WTC11 (cell line): Measurements from ENCODE around the gene GNA14. TPM values are rescaled to one million over a fixed set of nuclear protein-coding genes. Genes with fewer than 3 reads are reported as not detected.

Source experiments
- ATAC-seq: fragments of 200-7000 bp; cut with Tn5 transposase; 2 replicates; pipeline ENCODE4 v1.10.0; 2021; ENCODE audit warnings: mild to moderate bottlenecking, moderate library complexity
- CTCF ChIA-PET: fragments of 300-600 bp; sonication (Branson Sonifier 250); formaldehyde crosslinking; loops from one replicate; lab custom pipeline; 2021; ENCODE audit warnings: antibody characterized with exemption; lab: Charles Lee
- POLR2A ChIA-PET: fragments of 350-600 bp; sonication (Branson Sonifier 250); formaldehyde crosslinking; loops from one replicate; lab custom pipeline; 2021; ENCODE audit warnings: antibody characterized with exemption; lab: Charles Lee
- DNase-seq: peaks from one replicate; pipeline ENCODE4 v3.0.0; 2021; ENCODE audit warnings: low spot score
- H3K27ac Mint-ChIP-seq: 2 replicates; pipeline ENCODE4 v1.8.0; 2021; ENCODE audit warnings: mixed read lengths
- H3K27me3 Mint-ChIP-seq: 2 replicates; pipeline ENCODE4 v1.8.0; 2021; ENCODE audit warnings: low read depth, mild to moderate bottlenecking, moderate library complexity, mixed read lengths
- H3K36me3 Mint-ChIP-seq: 2 replicates; pipeline ENCODE4 v1.8.0; 2021; ENCODE audit warnings: mixed read lengths
- H3K4me1 Mint-ChIP-seq: 2 replicates; pipeline ENCODE4 v1.8.0; 2022; ENCODE audit warnings: mixed read lengths
- H3K4me3 Mint-ChIP-seq: 2 replicates; pipeline ENCODE4 v1.8.0; 2021; ENCODE audit warnings: mild to moderate bottlenecking, moderate library complexity, mixed read lengths
- H3K9me3 Mint-ChIP-seq: 2 replicates; pipeline ENCODE4 v1.8.0; 2021; ENCODE audit warnings: mixed read lengths
- CREM ChIP-seq: sonication (generic); formaldehyde crosslinking; IDR thresholded peaks from 2 replicates; pipeline ENCODE4 v1.8.1; 2022; ENCODE audit warnings: mild to moderate bottlenecking, missing genetic modification reagents, moderate library complexity
- EMX1 ChIP-seq: fragments of 250-450 bp; sonication (Bioruptor Pico); IDR thresholded peaks from 2 replicates; pipeline ENCODE4 v1.8.0; 2021; ENCODE audit warnings: mild to moderate bottlenecking
- FOXJ3 ChIP-seq: sonication (generic); formaldehyde crosslinking; IDR thresholded peaks from 2 replicates; pipeline ENCODE4 v1.9.0; 2021; ENCODE audit warnings: missing genetic modification reagents, mild to moderate bottlenecking, borderline replicate concordance
- FOXP1 ChIP-seq: sonication (generic); formaldehyde crosslinking; IDR thresholded peaks from 2 replicates; pipeline ENCODE4 v1.8.0; 2022; ENCODE audit warnings: missing genetic modification reagents, mild to moderate bottlenecking, moderate library complexity, borderline replicate concordance
- GRHL2 ChIP-seq: fragments of 250-450 bp; sonication (Bioruptor Pico); IDR thresholded peaks from 2 replicates; pipeline ENCODE4 v1.8.0; 2022; ENCODE audit warnings: mild to moderate bottlenecking, moderate library complexity; ENCODE audit not compliant: insufficient replicate concordance, severe bottlenecking
- GTF2I ChIP-seq: fragments of 250-450 bp; sonication (Bioruptor Pico); conservative IDR thresholded peaks from 2 replicates; pipeline ENCODE4 v1.4.0; 2021; ENCODE audit warnings: mild to moderate bottlenecking
- HMGA2 ChIP-seq: fragments of 250-450 bp; sonication (Bioruptor Pico); IDR thresholded peaks from 2 replicates; pipeline ENCODE4 v1.4.0; 2021; ENCODE audit warnings: mild to moderate bottlenecking, moderate library complexity
- KAT7 ChIP-seq: sonication (generic); formaldehyde crosslinking; IDR thresholded peaks from 2 replicates; pipeline ENCODE4 v1.8.1; 2023; ENCODE audit warnings: missing genetic modification reagents, mild to moderate bottlenecking, borderline replicate concordance
- NFATC4 ChIP-seq: fragments of 250-450 bp; sonication (Bioruptor Pico); IDR thresholded peaks from 2 replicates; pipeline ENCODE4 v1.9.0; 2021; ENCODE audit warnings: mild to moderate bottlenecking
- TEAD1 ChIP-seq: sonication (generic); formaldehyde crosslinking; IDR thresholded peaks from 2 replicates; pipeline ENCODE4 v1.8.0; 2022; ENCODE audit warnings: mild to moderate bottlenecking, missing genetic modification reagents
- ZBTB21 ChIP-seq: sonication (generic); formaldehyde crosslinking; IDR thresholded peaks from 2 replicates; pipeline ENCODE4 v1.8.1; 2023; ENCODE audit warnings: mild to moderate bottlenecking, missing genetic modification reagents, borderline replicate concordance
- ZNF263 ChIP-seq: sonication (generic); formaldehyde crosslinking; IDR thresholded peaks from 2 replicates; pipeline ENCODE4 v1.8.1; 2022; ENCODE audit warnings: low read depth, mild to moderate bottlenecking, moderate library complexity, missing genetic modification reagents
- ZNF317 ChIP-seq: sonication (generic); formaldehyde crosslinking; IDR thresholded peaks from 2 replicates; pipeline ENCODE4 v1.8.1; 2023; ENCODE audit warnings: low read depth, mild to moderate bottlenecking, moderate library complexity, missing genetic modification reagents, borderline replicate concordance
- total RNA-seq: library from RNA; stranded (reverse); gene quantifications from 3 replicates; pipeline ENCODE4 v1.2.3, GENCODE V29; 2021
- TF ChIP-seq, protein P1 (sequence below): sonication (generic); formaldehyde crosslinking; IDR thresholded peaks from 2 replicates; pipeline ENCODE4 v1.8.0; 2023; ENCODE audit warnings: missing genetic modification reagents, mild to moderate bottlenecking, borderline replicate concordance
- TF ChIP-seq, protein P2 (sequence below): sonication (generic); formaldehyde crosslinking; IDR thresholded peaks from 2 replicates; pipeline ENCODE4 v1.8.1; 2023; ENCODE audit warnings: mild to moderate bottlenecking, missing genetic modification reagents, moderate library complexity
- TF ChIP-seq, protein P3 (sequence below): sonication (generic); formaldehyde crosslinking; conservative IDR thresholded peaks from 2 replicates; pipeline ENCODE4 v1.8.1; 2022; ENCODE audit warnings: mild to moderate bottlenecking, missing genetic modification reagents
- TF ChIP-seq, protein P4 (sequence below): sonication (generic); formaldehyde crosslinking; IDR thresholded peaks from 2 replicates; pipeline ENCODE4 v1.8.0; 2023; ENCODE audit warnings: mild to moderate bottlenecking, missing genetic modification reagents

The GNA14 gene
- total RNA-seq, 1 experiment from 2014 or later = 26.7 TPM

DNA sequence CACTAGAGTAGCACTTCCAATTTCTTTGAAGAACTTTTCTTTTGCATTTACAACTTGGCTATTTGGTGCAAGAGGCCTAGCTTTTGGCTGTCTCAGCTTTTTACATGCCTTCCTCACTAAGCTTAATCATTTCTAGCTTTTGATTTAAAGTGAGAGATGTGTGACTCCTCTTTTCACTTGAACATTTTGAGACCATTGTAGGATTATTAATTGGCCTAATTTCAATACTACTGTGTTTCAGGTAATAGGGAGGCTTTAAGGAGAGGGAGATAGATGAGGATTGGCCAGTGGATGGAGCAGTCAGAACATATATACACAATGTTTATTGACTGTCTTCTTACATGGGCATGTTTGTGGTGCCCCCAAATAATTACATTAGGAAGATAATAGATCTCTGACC is 161.7 kb downstream of the GNA14 start:
- no peak for ATAC-seq
- TF ChIP-seq ZNF263 (no peak), TEAD1 (no peak), CREM (CRISPR knock-in tag) (no peak), ZNF317 (CRISPR knock-in tag) (no peak), FOXJ3 (CRISPR knock-in tag) (no peak), ZBTB21 (CRISPR knock-in tag) (no peak), GRHL2 (no peak), FOXP1 (CRISPR knock-in tag) (no peak), HMGA2 (CRISPR knock-in tag) (no peak), GTF2I (CRISPR knock-in tag) (no peak), EMX1 (CRISPR knock-in tag) (no peak), KAT7 (CRISPR knock-in tag) (no peak), NFATC4 (no peak)
- TF ChIP-seq, protein P1, sequence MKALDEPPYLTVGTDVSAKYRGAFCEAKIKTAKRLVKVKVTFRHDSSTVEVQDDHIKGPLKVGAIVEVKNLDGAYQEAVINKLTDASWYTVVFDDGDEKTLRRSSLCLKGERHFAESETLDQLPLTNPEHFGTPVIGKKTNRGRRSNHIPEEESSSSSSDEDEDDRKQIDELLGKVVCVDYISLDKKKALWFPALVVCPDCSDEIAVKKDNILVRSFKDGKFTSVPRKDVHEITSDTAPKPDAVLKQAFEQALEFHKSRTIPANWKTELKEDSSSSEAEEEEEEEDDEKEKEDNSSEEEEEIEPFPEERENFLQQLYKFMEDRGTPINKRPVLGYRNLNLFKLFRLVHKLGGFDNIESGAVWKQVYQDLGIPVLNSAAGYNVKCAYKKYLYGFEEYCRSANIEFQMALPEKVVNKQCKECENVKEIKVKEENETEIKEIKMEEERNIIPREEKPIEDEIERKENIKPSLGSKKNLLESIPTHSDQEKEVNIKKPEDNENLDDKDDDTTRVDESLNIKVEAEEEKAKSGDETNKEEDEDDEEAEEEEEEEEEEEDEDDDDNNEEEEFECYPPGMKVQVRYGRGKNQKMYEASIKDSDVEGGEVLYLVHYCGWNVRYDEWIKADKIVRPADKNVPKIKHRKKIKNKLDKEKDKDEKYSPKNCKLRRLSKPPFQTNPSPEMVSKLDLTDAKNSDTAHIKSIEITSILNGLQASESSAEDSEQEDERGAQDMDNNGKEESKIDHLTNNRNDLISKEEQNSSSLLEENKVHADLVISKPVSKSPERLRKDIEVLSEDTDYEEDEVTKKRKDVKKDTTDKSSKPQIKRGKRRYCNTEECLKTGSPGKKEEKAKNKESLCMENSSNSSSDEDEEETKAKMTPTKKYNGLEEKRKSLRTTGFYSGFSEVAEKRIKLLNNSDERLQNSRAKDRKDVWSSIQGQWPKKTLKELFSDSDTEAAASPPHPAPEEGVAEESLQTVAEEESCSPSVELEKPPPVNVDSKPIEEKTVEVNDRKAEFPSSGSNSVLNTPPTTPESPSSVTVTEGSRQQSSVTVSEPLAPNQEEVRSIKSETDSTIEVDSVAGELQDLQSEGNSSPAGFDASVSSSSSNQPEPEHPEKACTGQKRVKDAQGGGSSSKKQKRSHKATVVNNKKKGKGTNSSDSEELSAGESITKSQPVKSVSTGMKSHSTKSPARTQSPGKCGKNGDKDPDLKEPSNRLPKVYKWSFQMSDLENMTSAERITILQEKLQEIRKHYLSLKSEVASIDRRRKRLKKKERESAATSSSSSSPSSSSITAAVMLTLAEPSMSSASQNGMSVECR (CRISPR knock-in tag) = no peak
- TF ChIP-seq, protein P2, sequence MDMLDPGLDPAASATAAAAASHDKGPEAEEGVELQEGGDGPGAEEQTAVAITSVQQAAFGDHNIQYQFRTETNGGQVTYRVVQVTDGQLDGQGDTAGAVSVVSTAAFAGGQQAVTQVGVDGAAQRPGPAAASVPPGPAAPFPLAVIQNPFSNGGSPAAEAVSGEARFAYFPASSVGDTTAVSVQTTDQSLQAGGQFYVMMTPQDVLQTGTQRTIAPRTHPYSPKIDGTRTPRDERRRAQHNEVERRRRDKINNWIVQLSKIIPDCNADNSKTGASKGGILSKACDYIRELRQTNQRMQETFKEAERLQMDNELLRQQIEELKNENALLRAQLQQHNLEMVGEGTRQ (CRISPR knock-in tag) = no peak
- TF ChIP-seq, protein P3, sequence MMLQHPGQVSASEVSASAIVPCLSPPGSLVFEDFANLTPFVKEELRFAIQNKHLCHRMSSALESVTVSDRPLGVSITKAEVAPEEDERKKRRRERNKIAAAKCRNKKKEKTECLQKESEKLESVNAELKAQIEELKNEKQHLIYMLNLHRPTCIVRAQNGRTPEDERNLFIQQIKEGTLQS (CRISPR knock-in tag) = no peak
- TF ChIP-seq, protein P4, sequence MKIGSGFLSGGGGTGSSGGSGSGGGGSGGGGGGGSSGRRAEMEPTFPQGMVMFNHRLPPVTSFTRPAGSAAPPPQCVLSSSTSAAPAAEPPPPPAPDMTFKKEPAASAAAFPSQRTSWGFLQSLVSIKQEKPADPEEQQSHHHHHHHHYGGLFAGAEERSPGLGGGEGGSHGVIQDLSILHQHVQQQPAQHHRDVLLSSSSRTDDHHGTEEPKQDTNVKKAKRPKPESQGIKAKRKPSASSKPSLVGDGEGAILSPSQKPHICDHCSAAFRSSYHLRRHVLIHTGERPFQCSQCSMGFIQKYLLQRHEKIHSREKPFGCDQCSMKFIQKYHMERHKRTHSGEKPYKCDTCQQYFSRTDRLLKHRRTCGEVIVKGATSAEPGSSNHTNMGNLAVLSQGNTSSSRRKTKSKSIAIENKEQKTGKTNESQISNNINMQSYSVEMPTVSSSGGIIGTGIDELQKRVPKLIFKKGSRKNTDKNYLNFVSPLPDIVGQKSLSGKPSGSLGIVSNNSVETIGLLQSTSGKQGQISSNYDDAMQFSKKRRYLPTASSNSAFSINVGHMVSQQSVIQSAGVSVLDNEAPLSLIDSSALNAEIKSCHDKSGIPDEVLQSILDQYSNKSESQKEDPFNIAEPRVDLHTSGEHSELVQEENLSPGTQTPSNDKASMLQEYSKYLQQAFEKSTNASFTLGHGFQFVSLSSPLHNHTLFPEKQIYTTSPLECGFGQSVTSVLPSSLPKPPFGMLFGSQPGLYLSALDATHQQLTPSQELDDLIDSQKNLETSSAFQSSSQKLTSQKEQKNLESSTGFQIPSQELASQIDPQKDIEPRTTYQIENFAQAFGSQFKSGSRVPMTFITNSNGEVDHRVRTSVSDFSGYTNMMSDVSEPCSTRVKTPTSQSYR (CRISPR knock-in tag) = no peak
- H3K36me3 Mint-ChIP-seq = peaks cover 50% of the 10 kb centered on the region
- ChIA-PET POLR2A (no interaction called here), CTCF (interaction anchor here (1.3 to 4.1 kb wide), 2 partner anchors 30 to 52 kb away, joined by 5 to 21 read pairs; no protein-coding TSS in a partner anchor)
- no peak for DNase-seq
- H3K27me3 Mint-ChIP-seq = no peaks in the 10 kb centered on the region
- H3K9me3 Mint-ChIP-seq = peaks cover 51% of the 10 kb centered on the region
- H3K27ac Mint-ChIP-seq = no peak overlapping the region
- peaks cover 10% of the 10 kb centered on the region; the same call in 1 of the 2 replicates for H3K4me1 Mint-ChIP-seq
- H3K4me3 Mint-ChIP-seq = no peak overlapping the region
